HFFc6 (cell line): Measurements from ENCODE around the gene BMP7. TPM values are rescaled to one million over a fixed set of nuclear protein-coding genes. Genes with fewer than 3 reads are reported as not detected.
"Not testable (repeated sequence)": the region's sequence is repeated elsewhere in the genome, so short reads cannot be mapped to it uniquely, and the experiment has no call there.

Source experiments
- DNase-seq: peaks from one replicate; pipeline ENCODE4 v3.0.0-alpha.2; 2018
- H3K27ac Mint-ChIP-seq: 2 replicates; pipeline ENCODE4 v1.8.0; 2020; ENCODE audit warnings: mild to moderate bottlenecking, mixed read lengths
- H3K27me3 Mint-ChIP-seq: 2 replicates; pipeline ENCODE4 v1.8.0; 2021; ENCODE audit warnings: mild to moderate bottlenecking, moderate library complexity, mixed read lengths; ENCODE audit not compliant: insufficient read depth
- H3K36me3 Mint-ChIP-seq: 2 replicates; pipeline ENCODE4 v1.8.0; 2021; ENCODE audit warnings: low read depth, mixed read lengths
- H3K4me1 Mint-ChIP-seq: 2 replicates; pipeline ENCODE4 v1.8.0; 2020; ENCODE audit warnings: low read depth, mixed read lengths
- H3K4me3 Mint-ChIP-seq: 2 replicates; pipeline ENCODE4 v1.8.0; 2020; ENCODE audit warnings: mild to moderate bottlenecking, moderate library complexity, mixed read lengths
- H3K9me3 Mint-ChIP-seq: 2 replicates; pipeline ENCODE4 v1.8.0; 2020; ENCODE audit warnings: mild to moderate bottlenecking, mixed read lengths
- CTCF ChIP-seq: fragments of 200-600 bp; sonication (generic); IDR thresholded peaks from 2 replicates; pipeline ENCODE4 v1.5.0; 2021; ENCODE audit warnings: antibody characterized with exemption, mild to moderate bottlenecking
- total RNA-seq, 6 experiments: library from RNA; stranded (reverse); fragmentation: NEBNext Ultra II Directional; extraction: Animal tissue kit (Norgen Biotek cat#: 25700); gene quantifications; 2 replicates in 1 of 6; 3 replicates in 5 of 6; pipeline ENCODE4 v1.2.3, GENCODE V29; 2021

The BMP7 gene
- total RNA-seq, 6 experiments from 2014 or later: not detected

- H3K27me3 Mint-ChIP-seq: peaks cover 17% of the 10 kb centered on the region
- no peak for TF ChIP-seq CTCF
- no peak overlapping the region for H3K4me3 Mint-ChIP-seq
- peaks cover 4% of the 10 kb centered on the region; the same call in 1 of the 2 replicates for H3K36me3 Mint-ChIP-seq
- peaks cover 11% of the 10 kb centered on the region; the same call in 1 of the 2 replicates for H3K9me3 Mint-ChIP-seq
- no peak for DNase-seq
- H3K27ac Mint-ChIP-seq: no peak overlapping the region
- H3K4me1 Mint-ChIP-seq: no peaks in the 10 kb centered on the region
These were observed 107.1 kb downstream of the BMP7 start for GRCh38 chr20:57159193-57159851.

GRCh38 chr20:57158474-57158873 lies 108.0 kb downstream of the BMP7 start:
- H3K4me1 Mint-ChIP-seq: no peaks in the 10 kb centered on the region
- H3K27me3 Mint-ChIP-seq: peaks cover 17% of the 10 kb centered on the region
- H3K9me3 Mint-ChIP-seq: peaks cover 5% of the 10 kb centered on the region; the same call in 1 of the 2 replicates
- H3K4me3 Mint-ChIP-seq: no peak overlapping the region
- H3K36me3 Mint-ChIP-seq: no peaks in the 10 kb centered on the region
- TF ChIP-seq CTCF: no peak
- H3K27ac Mint-ChIP-seq: no peak overlapping the region
- DNase-seq: no peak

GRCh38 chr20:57157787-57158186 lies 108.7 kb downstream of the BMP7 start:
- not testable (repeated sequence) for H3K4me1 Mint-ChIP-seq, DNase-seq, H3K4me3 Mint-ChIP-seq, H3K27ac Mint-ChIP-seq, H3K36me3 Mint-ChIP-seq, H3K9me3 Mint-ChIP-seq
- peaks cover 17% of the 10 kb centered on the region for H3K27me3 Mint-ChIP-seq

- H3K4me1 Mint-ChIP-seq: no peaks in the 10 kb centered on the region
- H3K27me3 Mint-ChIP-seq: peaks cover 17% of the 10 kb centered on the region
- TF ChIP-seq CTCF: no peak
- no peak for DNase-seq
- H3K36me3 Mint-ChIP-seq: no peaks in the 10 kb centered on the region
- no peaks in the 10 kb centered on the region for H3K9me3 Mint-ChIP-seq
- no peak overlapping the region for H3K4me3 Mint-ChIP-seq
- H3K27ac Mint-ChIP-seq: no peak overlapping the region
These were observed 109.2 kb downstream of the BMP7 start for GRCh38 chr20:57157106-57157691.

- Mint-ChIP-seq H3K9me3 (no peaks in the 10 kb centered on the region), H3K36me3 (no peaks in the 10 kb centered on the region), H3K27me3 (peaks cover 15% of the 10 kb centered on the region), H3K4me1 (no peaks in the 10 kb centered on the region), H3K4me3 (no peak overlapping the region), H3K27ac (no peak overlapping the region)
- TF ChIP-seq CTCF: no peak
- no peak for DNase-seq
These were observed 110.3 kb downstream of the BMP7 start for GRCh38 chr20:57156011-57156729.

GRCh38 chr20:57155415-57155814 lies 111.0 kb downstream of the BMP7 start:
- no peaks in the 10 kb centered on the region for H3K9me3 Mint-ChIP-seq
- DNase-seq: no peak
- H3K27ac Mint-ChIP-seq: no peak overlapping the region
- no peak overlapping the region for H3K4me3 Mint-ChIP-seq
- H3K4me1 Mint-ChIP-seq: no peaks in the 10 kb centered on the region
- peaks cover 17% of the 10 kb centered on the region for H3K27me3 Mint-ChIP-seq
- no peak for TF ChIP-seq CTCF
- no peaks in the 10 kb centered on the region for H3K36me3 Mint-ChIP-seq
